ENCODE data around the gene CLECL1.

DNA sequence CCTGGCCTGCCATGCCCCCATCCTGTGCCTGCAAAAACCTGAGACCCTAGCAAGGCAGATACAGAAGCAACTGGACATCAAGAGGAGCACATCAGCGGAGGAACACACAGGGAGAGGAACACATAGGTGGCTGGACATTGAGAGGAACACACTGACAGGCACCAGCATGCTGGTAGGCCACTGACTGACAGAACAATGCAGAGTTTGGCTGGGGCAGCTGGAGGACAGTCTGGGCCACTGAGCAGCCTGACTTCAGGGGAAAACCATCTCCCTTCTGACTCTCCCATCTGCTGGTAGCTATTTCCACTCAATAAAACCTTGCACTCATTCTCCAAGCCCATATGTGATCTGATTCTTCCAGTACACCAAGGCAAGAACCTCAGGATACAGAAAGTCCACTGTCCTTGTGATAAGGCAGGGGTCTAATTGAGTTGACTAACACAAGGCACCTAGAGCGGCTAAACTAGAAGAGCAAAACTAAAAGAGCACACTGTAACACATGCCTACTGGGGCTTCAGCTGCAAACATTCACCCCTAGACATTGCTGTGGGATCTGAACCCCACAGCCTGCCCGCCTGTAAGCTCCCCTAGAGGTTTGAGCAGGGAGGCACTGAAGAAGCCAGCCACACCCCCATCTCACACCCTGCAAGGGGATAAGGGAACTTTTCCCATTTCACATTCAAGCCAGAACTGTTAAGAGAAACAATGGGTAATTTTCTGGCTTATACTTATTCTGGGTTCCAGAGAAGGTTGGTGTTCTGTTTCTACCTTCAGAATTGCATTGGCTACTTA lies 22.1 kb downstream of the CLECL1 start:
- no peak for TF ChIP-seq NFIC (IDR thresholded peaks at IDR 0.05; ENCODE audit: borderline replicate concordance)
- TF ChIP-seq, protein P1, sequence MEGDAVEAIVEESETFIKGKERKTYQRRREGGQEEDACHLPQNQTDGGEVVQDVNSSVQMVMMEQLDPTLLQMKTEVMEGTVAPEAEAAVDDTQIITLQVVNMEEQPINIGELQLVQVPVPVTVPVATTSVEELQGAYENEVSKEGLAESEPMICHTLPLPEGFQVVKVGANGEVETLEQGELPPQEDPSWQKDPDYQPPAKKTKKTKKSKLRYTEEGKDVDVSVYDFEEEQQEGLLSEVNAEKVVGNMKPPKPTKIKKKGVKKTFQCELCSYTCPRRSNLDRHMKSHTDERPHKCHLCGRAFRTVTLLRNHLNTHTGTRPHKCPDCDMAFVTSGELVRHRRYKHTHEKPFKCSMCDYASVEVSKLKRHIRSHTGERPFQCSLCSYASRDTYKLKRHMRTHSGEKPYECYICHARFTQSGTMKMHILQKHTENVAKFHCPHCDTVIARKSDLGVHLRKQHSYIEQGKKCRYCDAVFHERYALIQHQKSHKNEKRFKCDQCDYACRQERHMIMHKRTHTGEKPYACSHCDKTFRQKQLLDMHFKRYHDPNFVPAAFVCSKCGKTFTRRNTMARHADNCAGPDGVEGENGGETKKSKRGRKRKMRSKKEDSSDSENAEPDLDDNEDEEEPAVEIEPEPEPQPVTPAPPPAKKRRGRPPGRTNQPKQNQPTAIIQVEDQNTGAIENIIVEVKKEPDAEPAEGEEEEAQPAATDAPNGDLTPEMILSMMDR (IDR thresholded peaks at IDR 0.05), result no peak

Data from SK-N-SH (cell line).